Panc1 (cell line): Measurements from ENCODE around the gene SMYD2. TPM values are rescaled to one million over a fixed set of nuclear protein-coding genes. Genes with fewer than 3 reads are reported as not detected.

ENCODE experiments used
- ATAC-seq: fragments of 200-7000 bp; cut with Tn5 transposase; 2 replicates; pipeline ENCODE4 v1.9.1; 2020; ENCODE audit warnings: mild to moderate bottlenecking, moderate library complexity
- BruUV-seq: library from RNA; stranded (reverse); fragments of 400-500 nt; replicated peaks from 2 replicates; lab custom pipeline; 2021; lab: Mats Ljungman, UMichigan
- CTCF ChIA-PET: fragments of 300-600 bp; sonication (Branson Sonifier 250); formaldehyde crosslinking; loops from one replicate; lab custom pipeline; 2022; ENCODE audit warnings: antibody characterized with exemption; lab: Charles Lee
- POLR2A ChIA-PET: fragments of 300-600 bp; sonication (Branson Sonifier 250); formaldehyde crosslinking; loops from one replicate; lab custom pipeline; 2022; ENCODE audit warnings: antibody characterized with exemption; lab: Charles Lee
- DNase-seq: peaks from one replicate; pipeline ENCODE4 v3.0.0-alpha.2; 2010; ENCODE audit warnings: low read depth, low spot score
- H3K27ac ChIP-seq: 2 replicates; pipeline ENCODE4 v1.5.1; 2011; ENCODE audit warnings: mild to moderate bottlenecking, low read length, inconsistent platforms
- H3K27me3 ChIP-seq: fragments of 200-500 bp; sonication (Bioruptor generic); 2 replicates; pipeline ENCODE4 v1.6.0; 2014; ENCODE audit warnings: low read length, inconsistent platforms; ENCODE audit not compliant: control insufficient read depth, insufficient read depth
- H3K36me3 ChIP-seq: fragments of 200-500 bp; sonication (Bioruptor generic); 2 replicates; pipeline ENCODE4 v1.5.1; 2014; ENCODE audit warnings: inconsistent platforms, mild to moderate bottlenecking, low read length, moderate library complexity; ENCODE audit not compliant: control insufficient read depth, insufficient read depth
- H3K4me1 ChIP-seq: 2 replicates; pipeline ENCODE4 v1.5.1; 2011; ENCODE audit warnings: inconsistent platforms, mild to moderate bottlenecking, low read length, moderate library complexity; ENCODE audit not compliant: control insufficient read depth, insufficient read depth
- H3K4me3 ChIP-seq, 2 experiments: 2 replicates each; pipeline ENCODE4 v1.5.1; 2011 to 2012; ENCODE audit warnings: low read depth in 2 of 2, low read length in 2 of 2, mild to moderate bottlenecking in 2 of 2, inconsistent platforms in 1 of 2, moderate library complexity in 1 of 2
- H3K9me3 ChIP-seq: fragments of 200-500 bp; sonication (Bioruptor generic); 2 replicates; pipeline ENCODE4 v1.5.1; 2014; ENCODE audit warnings: low read depth, mild to moderate bottlenecking, inconsistent platforms, low read length, moderate library complexity; ENCODE audit not compliant: control insufficient read depth, insufficient read depth
- CTCF ChIP-seq: fragments of 450-650 bp; IDR thresholded peaks from 2 replicates; pipeline ENCODE4 v1.5.1; 2017; ENCODE audit warnings: mild to moderate bottlenecking
- POLR2AphosphoS5 ChIP-seq: IDR thresholded peaks from 2 replicates; pipeline ENCODE4 v1.6.1; 2012; ENCODE audit warnings: mild to moderate bottlenecking, low read depth, low read length, moderate library complexity
- REST ChIP-seq, 2 experiments: IDR thresholded peaks; 2 replicates each; pipeline ENCODE4 v1.6.1; 2011 to 2012; ENCODE audit warnings: low read depth in 2 of 2, control low read depth in 1 of 2, low read length in 1 of 2, mild to moderate bottlenecking in 1 of 2, moderate library complexity in 1 of 2; ENCODE audit not compliant: insufficient read depth in 1 of 2
- SIN3A ChIP-seq: IDR thresholded peaks from 2 replicates; pipeline ENCODE4 v1.6.1; 2012; ENCODE audit warnings: low read depth, mild to moderate bottlenecking, low read length, moderate library complexity, borderline replicate concordance; ENCODE audit not compliant: insufficient read depth
- TCF7L2 ChIP-seq: IDR thresholded peaks from 2 replicates; pipeline ENCODE4 v1.6.1; 2011; ENCODE audit warnings: mild to moderate bottlenecking, low read depth, low read length, inconsistent platforms
- in situ Hi-C: cut with HindIII; loops from 2 replicates; pipeline ENCODE4 v1.10.0; 2016; ENCODE audit warnings: low sequenced_read_pairs, low pct_unique_long_range_greater_than_20kb
- intact Hi-C: fragments of 100-400 bp; cut with micrococcal nuclease; formaldehyde crosslinking; loops from one replicate; pipeline ENCODE4 v1.10.0; 2022; ENCODE audit not compliant: unreplicated experiment
- total RNA-seq: library from RNA; stranded (reverse); gene quantifications from one replicate; pipeline ENCODE4 v1.2.1, GENCODE V29; 2021; ENCODE audit not compliant: unreplicated experiment

Gene SMYD2
- total RNA-seq, 1 experiment from 2014 or later = 31.0 TPM

DNA sequence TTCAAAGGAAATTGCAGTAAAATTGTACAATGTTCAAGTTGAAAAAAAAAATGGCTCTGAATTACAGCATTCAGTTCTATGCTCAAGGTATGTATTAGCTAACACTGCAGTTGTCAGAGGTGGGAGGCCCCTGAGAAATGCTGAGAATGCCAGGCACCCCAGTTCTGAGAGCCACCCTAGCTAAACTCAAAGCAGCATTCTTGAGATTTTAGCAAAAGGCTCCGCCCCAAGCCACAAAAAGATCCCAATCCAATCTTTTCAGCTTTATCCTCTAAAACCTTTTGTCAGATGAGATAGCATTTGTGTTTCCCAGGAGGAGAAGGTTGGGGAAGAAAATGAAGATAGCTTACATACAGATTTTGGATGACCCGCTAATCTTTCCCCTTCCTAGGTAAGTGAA is 68.8 kb downstream of the SMYD2 start:
- Histone ChIP-seq H3K9me3 (no peaks in the 10 kb centered on the region), H3K4me1 (no peaks in the 10 kb centered on the region; the same call in 1 of the 2 replicates), H3K27ac (no peak overlapping the region), H3K36me3 (peaks cover 30% of the 10 kb centered on the region), H3K4me3 (no peak overlapping the region), H3K27me3 (no peaks in the 10 kb centered on the region)
- CTCF ChIA-PET = interaction anchor here (0.5 to 0.7 kb wide), 4 partner anchors 18 to 278 kb away, joined by 3 to 7 read pairs (median 4); no protein-coding TSS in a partner anchor
- intact Hi-C loops (no loop called here), in situ Hi-C loops (no loop called here)
- BruUV-seq = TSS peak; percentile 7
- ATAC-seq (no peak), DNase-seq (no peak)
- POLR2A ChIA-PET = no interaction called here
- TF ChIP-seq SIN3A (no peak), CTCF (no peak), POLR2AphosphoS5 (no peak), TCF7L2 (no peak), REST (IDR thresholded peaks at IDR 0.05; ENCODE audit: insufficient read depth in 1 of 2, low read depth in 2 of 2, low read length in 1 of 2) (no peak)

- intact Hi-C loops (no loop called here), in situ Hi-C loops (no loop called here)
- H3K36me3 ChIP-seq = peaks cover 39% of the 10 kb centered on the region
- DNase-seq = no peak
- H3K9me3 ChIP-seq = no peaks in the 10 kb centered on the region
- no peak for ATAC-seq
- no peaks in the 10 kb centered on the region; the same call in 1 of the 2 replicates for H3K4me1 ChIP-seq
- H3K27ac ChIP-seq = no peak overlapping the region
- BruUV-seq = no TSS peak
- no peaks in the 10 kb centered on the region for H3K27me3 ChIP-seq
- H3K4me3 ChIP-seq = no peak overlapping the region
- no peak for TF ChIP-seq SIN3A
- TF ChIP-seq POLR2AphosphoS5 = no peak
- no peak for TF ChIP-seq TCF7L2
- no peak for TF ChIP-seq CTCF
- TF ChIP-seq REST (IDR thresholded peaks at IDR 0.05; ENCODE audit: insufficient read depth in 1 of 2, low read depth in 2 of 2, low read length in 1 of 2) = no peak
- CTCF ChIA-PET = interaction anchor here (0.6 kb wide), 1 partner anchor 97 kb away, joined by 5 read pairs; no protein-coding TSS in a partner anchor
- POLR2A ChIA-PET = no interaction called here
Measured at GRCh38 chr1:214351551-214352277, 70.8 kb downstream of the SMYD2 start.
